GM10847 (cell line): ENCODE results near the gene CDKN2C.

Experiments
- POLR2A ChIP-seq: IDR thresholded peaks from 2 replicates; pipeline ENCODE4 v1.6.1; 2011; ENCODE audit not compliant: insufficient read length; ENCODE audit errors: extremely low read depth

Gene CDKN2C

GRCh38 chr1:50992532-50993318 lies 22.7 kb downstream of the CDKN2C start:
- no peak for TF ChIP-seq POLR2A

- TF ChIP-seq POLR2A: no peak
Observed at GRCh38 chr1:50993645-50994044, 23.6 kb downstream of the CDKN2C start.

GRCh38 chr1:50994997-50995396 lies 25.0 kb downstream of the CDKN2C start:
- TF ChIP-seq POLR2A: no peak

- no peak for TF ChIP-seq POLR2A
Observed at GRCh38 chr1:50995651-50996050, 25.6 kb downstream of the CDKN2C start.

- no peak for TF ChIP-seq POLR2A
Observed at GRCh38 chr1:50996083-50996482, 26.0 kb downstream of the CDKN2C start.

GRCh38 chr1:51000160-51000559 lies 30.1 kb downstream of the CDKN2C start:
- no peak for TF ChIP-seq POLR2A

- no peak for TF ChIP-seq POLR2A
Observed at GRCh38 chr1:51000651-51001050, 30.6 kb downstream of the CDKN2C start.

GRCh38 chr1:51002516-51002915 lies 32.5 kb downstream of the CDKN2C start:
- TF ChIP-seq POLR2A: no peak

GRCh38 chr1:51009381-51009780 lies 39.3 kb downstream of the CDKN2C start:
- TF ChIP-seq POLR2A: no peak

GRCh38 chr1:51014878-51015277 lies 44.8 kb downstream of the CDKN2C start:
- TF ChIP-seq POLR2A: no peak

- TF ChIP-seq POLR2A: no peak
Observed at GRCh38 chr1:51019811-51020210, 49.8 kb downstream of the CDKN2C start.
